Astrocyte of the spinal cord (primary cell): Measurements from ENCODE around the gene IGSF23.
A peak's percentile ranks its signal among the peaks of the same experiment; 100 is the strongest.

Source experiments
- DNase-seq: peaks from one replicate; pipeline ENCODE4 v3.0.0; 2011; ENCODE audit warnings: low read depth, low spot score
- H3K4me3 ChIP-seq: 2 replicates; pipeline ENCODE4 v1.5.1; 2011; ENCODE audit warnings: low read depth, mild to moderate bottlenecking, low read length, moderate library complexity
- in situ Hi-C: cut with HindIII; loops from 2 replicates; pipeline ENCODE4 v1.10.0; 2017; ENCODE audit warnings: low sequenced_read_pairs
- TF ChIP-seq, protein P1 (sequence below): IDR thresholded peaks from 2 replicates; pipeline ENCODE4 v1.5.1; 2012; ENCODE audit warnings: low read depth, mild to moderate bottlenecking, low read length, inconsistent platforms

IGSF23 gene

GRCh38 chr19:44577566-44577874 is 35.8 kb upstream of the IGSF23 start:
- in situ Hi-C loops = no loop called here
- no peak for DNase-seq
- H3K4me3 ChIP-seq = no peak overlapping the region
- TF ChIP-seq, protein P1, sequence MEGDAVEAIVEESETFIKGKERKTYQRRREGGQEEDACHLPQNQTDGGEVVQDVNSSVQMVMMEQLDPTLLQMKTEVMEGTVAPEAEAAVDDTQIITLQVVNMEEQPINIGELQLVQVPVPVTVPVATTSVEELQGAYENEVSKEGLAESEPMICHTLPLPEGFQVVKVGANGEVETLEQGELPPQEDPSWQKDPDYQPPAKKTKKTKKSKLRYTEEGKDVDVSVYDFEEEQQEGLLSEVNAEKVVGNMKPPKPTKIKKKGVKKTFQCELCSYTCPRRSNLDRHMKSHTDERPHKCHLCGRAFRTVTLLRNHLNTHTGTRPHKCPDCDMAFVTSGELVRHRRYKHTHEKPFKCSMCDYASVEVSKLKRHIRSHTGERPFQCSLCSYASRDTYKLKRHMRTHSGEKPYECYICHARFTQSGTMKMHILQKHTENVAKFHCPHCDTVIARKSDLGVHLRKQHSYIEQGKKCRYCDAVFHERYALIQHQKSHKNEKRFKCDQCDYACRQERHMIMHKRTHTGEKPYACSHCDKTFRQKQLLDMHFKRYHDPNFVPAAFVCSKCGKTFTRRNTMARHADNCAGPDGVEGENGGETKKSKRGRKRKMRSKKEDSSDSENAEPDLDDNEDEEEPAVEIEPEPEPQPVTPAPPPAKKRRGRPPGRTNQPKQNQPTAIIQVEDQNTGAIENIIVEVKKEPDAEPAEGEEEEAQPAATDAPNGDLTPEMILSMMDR = no peak

DNA sequence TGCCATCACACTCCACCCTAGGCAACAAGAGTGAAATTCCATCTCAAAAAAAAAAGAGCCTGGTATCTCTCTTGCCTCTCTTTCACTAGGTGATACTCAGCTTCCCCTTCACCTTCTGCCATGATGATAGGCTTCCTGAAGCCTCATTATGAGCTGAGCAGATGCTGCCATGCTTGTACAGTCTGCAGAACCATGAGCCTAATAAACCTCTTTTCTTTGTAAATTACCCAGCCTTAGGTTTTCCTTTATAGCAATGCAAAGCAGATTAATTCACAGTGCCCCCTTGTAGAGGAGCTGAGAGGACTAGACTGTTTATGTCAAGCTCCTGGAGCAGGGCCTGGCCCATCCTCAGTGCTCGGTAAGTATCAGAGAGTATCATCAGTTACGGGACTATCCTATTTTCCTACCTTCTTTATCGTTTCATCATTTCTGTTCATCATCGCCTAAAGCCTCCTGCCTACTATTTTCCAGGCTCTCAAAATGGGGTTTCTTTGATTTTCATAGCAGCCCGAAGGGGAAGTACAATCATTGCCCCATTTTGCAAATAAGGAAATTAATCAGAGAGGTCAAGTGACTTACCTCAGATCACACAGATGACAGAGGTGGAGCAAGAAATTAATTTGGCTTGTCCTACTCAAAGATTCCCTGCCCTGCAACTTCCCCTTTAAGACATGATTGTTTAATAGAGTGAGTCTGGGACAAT is 33.5 kb upstream of the IGSF23 start:
- in situ Hi-C loops = no loop called here
- TF ChIP-seq, protein P1 = no peak
- DNase-seq = no peak
- no peak overlapping the region for H3K4me3 ChIP-seq

DNA sequence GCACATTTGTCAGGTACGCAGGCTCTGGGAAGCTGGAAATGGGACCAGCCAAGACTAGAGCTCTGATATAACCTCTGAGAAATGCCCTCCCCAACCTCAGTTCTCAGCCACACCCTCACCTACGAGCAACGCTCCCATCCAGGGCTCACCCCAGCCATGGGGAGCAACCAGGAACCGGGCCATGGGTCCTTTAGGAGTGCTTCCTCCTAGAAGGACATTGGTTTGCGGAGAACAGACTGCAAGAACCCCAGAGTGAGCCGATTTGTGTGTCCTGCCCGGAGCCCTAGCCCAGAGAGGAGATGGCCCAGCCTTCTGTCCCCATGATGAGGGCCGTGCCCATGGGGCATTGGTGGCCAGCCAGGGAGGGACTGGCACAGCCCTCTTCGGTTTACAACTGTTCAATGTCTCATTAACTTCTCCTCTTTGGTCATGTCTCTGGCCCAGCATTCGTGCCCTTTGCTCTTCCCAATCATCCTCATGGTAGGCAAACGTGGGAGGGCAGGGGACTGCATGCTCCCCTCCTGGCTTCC is 32.9 kb upstream of the IGSF23 start:
- no peak for DNase-seq
- TF ChIP-seq, protein P1 = no peak
- no peak overlapping the region for H3K4me3 ChIP-seq
- in situ Hi-C loops = no loop called here

DNA sequence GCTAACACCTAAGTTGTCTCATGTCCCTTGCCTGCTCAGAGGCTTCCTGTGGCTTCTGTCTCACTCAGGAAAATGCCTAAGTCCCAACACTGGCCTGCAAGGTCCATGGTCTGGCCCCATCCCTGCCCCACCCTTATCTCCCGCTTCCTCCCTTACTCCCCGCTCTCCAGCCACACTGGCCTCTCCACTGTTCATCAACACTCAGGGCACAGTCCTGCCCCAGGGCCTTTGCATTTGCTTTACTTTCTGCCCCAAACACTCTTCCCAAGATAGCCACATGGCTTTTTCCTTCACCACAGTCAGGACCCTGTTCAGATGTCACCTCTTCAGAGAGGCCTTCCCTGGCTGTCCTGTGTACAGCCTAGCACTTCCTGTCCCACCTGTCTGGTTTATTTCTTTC is 32.1 kb upstream of the IGSF23 start:
- TF ChIP-seq, protein P1 = no peak
- in situ Hi-C loops = no loop called here
- no peak overlapping the region for H3K4me3 ChIP-seq
- DNase-seq = no peak

- no peak for DNase-seq
- no peak overlapping the region for H3K4me3 ChIP-seq
- in situ Hi-C loops = no loop called here
- TF ChIP-seq, protein P1 = peak; percentile 70
Measured at GRCh38 chr19:44582581-44583265, 30.6 kb upstream of the IGSF23 start.

DNA sequence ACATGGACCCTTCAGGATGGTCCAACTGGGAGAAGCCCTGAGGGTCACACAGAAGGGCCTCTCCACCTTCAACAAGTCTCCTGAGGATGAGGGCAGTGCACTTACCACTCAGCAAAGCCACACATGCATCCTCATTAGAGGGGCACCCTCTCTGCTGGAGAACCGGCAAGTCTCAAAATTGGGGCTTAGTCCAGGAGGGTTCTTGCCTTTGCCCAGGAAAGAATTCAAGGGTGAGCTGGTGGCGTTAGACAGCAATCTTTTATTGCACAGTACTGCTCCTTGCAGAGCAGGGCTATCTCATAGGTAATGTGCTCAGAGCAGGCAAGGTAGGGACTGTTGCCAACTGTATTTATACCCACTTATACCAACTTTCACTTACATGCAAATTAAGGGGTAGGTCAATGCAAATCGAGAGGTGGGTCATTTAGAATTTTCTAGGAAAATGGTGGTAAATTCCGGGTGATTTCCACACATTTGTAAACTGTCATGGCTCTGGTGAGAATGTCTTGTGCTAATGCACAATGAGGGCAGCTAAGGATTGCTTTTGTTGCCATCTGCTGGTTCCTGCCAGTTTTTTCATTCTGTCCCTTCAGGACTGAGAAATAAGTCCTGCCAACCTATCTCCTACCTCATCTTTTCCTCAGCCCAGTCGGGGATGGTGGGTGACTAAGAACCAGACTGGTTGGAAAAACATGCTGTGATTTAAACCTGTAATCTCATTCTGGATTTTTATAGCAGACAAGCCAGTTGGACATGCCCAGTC is 27.8 kb upstream of the IGSF23 start:
- in situ Hi-C loops = no loop called here
- TF ChIP-seq, protein P1 = no peak
- DNase-seq = peak; percentile 39
- H3K4me3 ChIP-seq = no peak overlapping the region
